Measurements from ENCODE around the gene GPS1. TPM values are rescaled to one million over a fixed set of nuclear protein-coding genes. Genes with fewer than 3 reads are reported as not detected.

GPS1 gene
- total RNA-seq, 2 experiments from 2014 or later, result 82.7 to 88.6 TPM

DNA sequence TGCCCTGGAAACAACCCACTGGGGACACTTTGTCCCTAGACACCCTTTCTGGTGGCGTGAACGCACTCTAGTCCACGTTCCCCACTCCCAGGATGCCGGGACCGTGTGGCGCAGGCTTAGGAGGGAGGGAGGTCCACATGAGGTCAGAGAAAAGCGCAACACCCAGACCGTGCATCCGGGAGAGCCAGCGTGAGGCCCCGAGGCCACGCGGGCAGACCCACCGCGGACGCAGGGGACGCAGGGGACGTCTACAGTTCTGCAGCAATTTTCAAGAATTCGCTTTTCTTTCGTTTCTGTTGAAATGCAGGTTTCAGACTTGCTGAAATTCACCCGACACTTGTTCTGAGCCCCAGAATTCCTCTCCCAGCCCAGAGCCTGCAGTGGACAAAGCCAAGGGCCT is 4.8 kb upstream of the GPS1 start:
- DNase-seq, result no peak
- Mint-ChIP-seq H3K4me3 (no peak overlapping the region), H3K27ac (no peak overlapping the region), H3K36me3 (ENCODE audit: low read depth) (no peaks in the 10 kb centered on the region), H3K9me3 (no peaks in the 10 kb centered on the region), H3K27me3 (no peaks in the 10 kb centered on the region), H3K4me1 (ENCODE audit: low read depth) (peaks cover 12% of the 10 kb centered on the region)
- no peak for ATAC-seq
- TF ChIP-seq, protein P1, sequence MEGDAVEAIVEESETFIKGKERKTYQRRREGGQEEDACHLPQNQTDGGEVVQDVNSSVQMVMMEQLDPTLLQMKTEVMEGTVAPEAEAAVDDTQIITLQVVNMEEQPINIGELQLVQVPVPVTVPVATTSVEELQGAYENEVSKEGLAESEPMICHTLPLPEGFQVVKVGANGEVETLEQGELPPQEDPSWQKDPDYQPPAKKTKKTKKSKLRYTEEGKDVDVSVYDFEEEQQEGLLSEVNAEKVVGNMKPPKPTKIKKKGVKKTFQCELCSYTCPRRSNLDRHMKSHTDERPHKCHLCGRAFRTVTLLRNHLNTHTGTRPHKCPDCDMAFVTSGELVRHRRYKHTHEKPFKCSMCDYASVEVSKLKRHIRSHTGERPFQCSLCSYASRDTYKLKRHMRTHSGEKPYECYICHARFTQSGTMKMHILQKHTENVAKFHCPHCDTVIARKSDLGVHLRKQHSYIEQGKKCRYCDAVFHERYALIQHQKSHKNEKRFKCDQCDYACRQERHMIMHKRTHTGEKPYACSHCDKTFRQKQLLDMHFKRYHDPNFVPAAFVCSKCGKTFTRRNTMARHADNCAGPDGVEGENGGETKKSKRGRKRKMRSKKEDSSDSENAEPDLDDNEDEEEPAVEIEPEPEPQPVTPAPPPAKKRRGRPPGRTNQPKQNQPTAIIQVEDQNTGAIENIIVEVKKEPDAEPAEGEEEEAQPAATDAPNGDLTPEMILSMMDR (IDR thresholded peaks at IDR 0.05), result no peak
- CTCF ChIA-PET, result no interaction called here
- intact Hi-C loops (cut with micrococcal nuclease), result no loop called here
- POLR2A ChIA-PET, result no interaction called here

- intact Hi-C loops (cut with micrococcal nuclease), result no loop called here
- Mint-ChIP-seq H3K27me3 (no peaks in the 10 kb centered on the region), H3K27ac (no peak overlapping the region), H3K9me3 (no peaks in the 10 kb centered on the region), H3K36me3 (ENCODE audit: low read depth) (no peaks in the 10 kb centered on the region), H3K4me3 (no peak overlapping the region), H3K4me1 (ENCODE audit: low read depth) (peaks cover 12% of the 10 kb centered on the region)
- DNase-seq (no peak), ATAC-seq (no peak)
- ChIA-PET CTCF (no interaction called here), POLR2A (no interaction called here)
- TF ChIP-seq, protein P1 (IDR thresholded peaks at IDR 0.05), result no peak
These were observed 4.3 kb upstream of the GPS1 start for GRCh38 chr17:82047379-82047778.

GRCh38 chr17:82047914-82048570 is 3.7 kb upstream of the GPS1 start:
- DNase-seq (no peak), ATAC-seq (no peak)
- H3K4me1 Mint-ChIP-seq (ENCODE audit: low read depth), result peaks cover 17% of the 10 kb centered on the region
- no peaks in the 10 kb centered on the region for H3K36me3 Mint-ChIP-seq (ENCODE audit: low read depth)
- no peaks in the 10 kb centered on the region for H3K27me3 Mint-ChIP-seq
- POLR2A ChIA-PET, result interaction anchor here (2.1 to 9.3 kb wide), 2 partner anchors 16 to 28 kb away, joined by 5 to 98 read pairs; partner anchors contain the start of gene DUS1L
- CTCF ChIA-PET, result no interaction called here
- no peaks in the 10 kb centered on the region for H3K9me3 Mint-ChIP-seq
- H3K4me3 Mint-ChIP-seq, result no peak overlapping the region
- intact Hi-C loops (cut with micrococcal nuclease), result no loop called here
- no peak overlapping the region for H3K27ac Mint-ChIP-seq
- TF ChIP-seq, protein P1 (IDR thresholded peaks at IDR 0.05), result no peak

- TF ChIP-seq, protein P1 (IDR thresholded peaks at IDR 0.05), result no peak
- no peak for ATAC-seq
- POLR2A ChIA-PET, result interaction anchor here (1.2 to 9.3 kb wide), 4 partner anchors 11 to 28 kb away, joined by 3 to 98 read pairs (median 5); partner anchors contain the start of genes DCXR and DUS1L
- H3K4me3 Mint-ChIP-seq, result peak overlapping the region; percentile 27
- no peak for DNase-seq
- H3K4me1 Mint-ChIP-seq (ENCODE audit: low read depth), result peaks cover 22% of the 10 kb centered on the region
- H3K9me3 Mint-ChIP-seq, result no peaks in the 10 kb centered on the region
- intact Hi-C loops (cut with micrococcal nuclease), result no loop called here
- no peak overlapping the region for H3K27ac Mint-ChIP-seq
- no peaks in the 10 kb centered on the region for H3K27me3 Mint-ChIP-seq
- H3K36me3 Mint-ChIP-seq (ENCODE audit: low read depth), result no peaks in the 10 kb centered on the region
- CTCF ChIA-PET, result interaction anchor here (0.9 kb wide), 1 partner anchor 11 kb away, joined by 3 read pairs; the partner anchor contains the start of gene DCXR
These were observed 3.1 kb upstream of the GPS1 start for GRCh38 chr17:82048571-82048971.

DNA sequence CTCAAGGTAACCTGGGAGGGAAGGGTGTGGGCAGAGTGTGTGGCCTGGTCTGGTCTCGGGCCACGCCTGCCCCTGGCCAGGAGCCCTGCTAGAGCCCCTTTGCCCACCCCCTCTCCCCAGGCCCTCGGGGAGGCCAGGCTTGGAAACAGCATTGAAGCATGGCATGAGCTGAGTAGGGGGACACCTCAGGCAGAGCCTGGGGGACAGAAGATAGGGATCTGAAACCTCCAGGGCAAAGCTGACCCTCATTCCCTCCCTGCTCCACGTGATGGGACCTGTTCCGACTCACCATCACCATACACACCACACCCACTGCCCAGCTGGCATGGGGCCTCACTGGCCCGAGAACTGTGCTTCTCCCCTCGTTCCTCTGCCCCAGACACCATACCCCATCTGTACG is 2.6 kb upstream of the GPS1 start:
- H3K27me3 Mint-ChIP-seq, result no peaks in the 10 kb centered on the region
- ChIA-PET CTCF (interaction anchor here (0.9 kb wide), 1 partner anchor 12 kb away, joined by 3 read pairs; the partner anchor contains the start of gene DCXR), POLR2A (interaction anchor here (0.8 to 9.3 kb wide), 5 partner anchors 10 to 180 kb away, joined by 3 to 98 read pairs (median 5); partner anchors contain the start of genes DCXR, DUS1L and SLC16A3)
- no peaks in the 10 kb centered on the region for H3K36me3 Mint-ChIP-seq (ENCODE audit: low read depth)
- DNase-seq (no peak), ATAC-seq (no peak)
- H3K9me3 Mint-ChIP-seq, result no peaks in the 10 kb centered on the region
- intact Hi-C loops (cut with micrococcal nuclease), result no loop called here
- H3K4me3 Mint-ChIP-seq, result no peak overlapping the region
- H3K27ac Mint-ChIP-seq, result no peak overlapping the region
- peaks cover 22% of the 10 kb centered on the region for H3K4me1 Mint-ChIP-seq (ENCODE audit: low read depth)
- TF ChIP-seq, protein P1 (IDR thresholded peaks at IDR 0.05), result no peak
